Endothelial cell of umbilical vein (primary cell): Measurements from ENCODE around the gene R3HDM1. TPM values are rescaled to one million over a fixed set of nuclear protein-coding genes. Genes with fewer than 3 reads are reported as not detected.

Experiments used
- BruUV-seq: library from RNA; stranded (reverse); fragments of 400-500 nt; replicated peaks from 2 replicates; lab custom pipeline; 2021; lab: Mats Ljungman, UMichigan
- CTCF ChIA-PET: fragments of 300-600, 350-600 bp; sonication (Branson Sonifier 250); formaldehyde crosslinking; loops from one replicate; lab custom pipeline; 2021; ENCODE audit warnings: antibody characterized with exemption, inconsistent platforms; lab: Charles Lee
- POLR2A ChIA-PET: fragments of 300-600, 350-600 bp; sonication (Branson Sonifier 250); formaldehyde crosslinking; loops from one replicate; lab custom pipeline; 2021; ENCODE audit warnings: antibody characterized with exemption, inconsistent platforms; lab: Charles Lee
- DNase-seq: peaks from one replicate; pipeline ENCODE4 v3.0.0-alpha.2; 2011; ENCODE audit warnings: low read depth, low spot score
- FAIRE-seq: peaks from 2 replicates; lab custom pipeline; 2011; peaks lifted over from hg19 to GRCh38; lab: Jason Lieb, UNC
- H2AFZ ChIP-seq: 2 replicates; pipeline ENCODE4 v1.6.0; 2012; ENCODE audit warnings: low read depth, low read length, control low read depth, inconsistent platforms
- H3K27ac ChIP-seq: 2 replicates; pipeline ENCODE4 v1.5.1; 2011; ENCODE audit warnings: low read depth, mild to moderate bottlenecking, control low read depth, low read length, moderate library complexity; ENCODE audit not compliant: insufficient read depth
- H3K27me3 ChIP-seq, 2 experiments: 2 replicates each; pipeline versions ENCODE4 v1.6.0 to v1.6.1; 2011; ENCODE audit warnings: low read length in 2 of 2, mixed read lengths in 1 of 2; ENCODE audit not compliant: control insufficient read depth in 2 of 2, insufficient read depth in 2 of 2
- H3K36me3 ChIP-seq, 2 experiments: 2 replicates in 1 of 2; 3 replicates in 1 of 2; pipeline ENCODE4 v1.5.1; 2011; ENCODE audit warnings: low read length in 2 of 2, mild to moderate bottlenecking in 1 of 2, moderate library complexity in 1 of 2; ENCODE audit not compliant: control insufficient read depth in 2 of 2, insufficient read depth in 2 of 2; ENCODE audit errors: extremely low read depth in 1 of 2
- H3K4me1 ChIP-seq: 3 replicates; pipeline ENCODE4 v1.5.1; 2011; ENCODE audit warnings: mild to moderate bottlenecking, low read length; ENCODE audit not compliant: control insufficient read depth, insufficient read depth; ENCODE audit errors: extremely low read depth
- H3K4me2 ChIP-seq: 2 replicates; pipeline ENCODE4 v1.6.1; 2011; ENCODE audit warnings: low read length, control low read depth, mixed read lengths; ENCODE audit not compliant: insufficient read depth
- H3K4me3 ChIP-seq, 3 experiments: fragments of 200-600 bp in 1 of 3; sonication (generic), shearing (Covaris generic) in 1 of 3; replicated peaks in 1 of 3; 2 replicates each; pipeline ENCODE4 v1.5.1; 2011 to 2016; ENCODE audit warnings: control low read depth in 3 of 3, low read length in 3 of 3, mild to moderate bottlenecking in 2 of 3, inconsistent platforms in 1 of 3, low read depth in 1 of 3, moderate library complexity in 1 of 3; ENCODE audit not compliant: insufficient read depth in 1 of 3
- H3K79me2 ChIP-seq: 2 replicates; pipeline ENCODE4 v1.6.0; 2012; ENCODE audit warnings: low read length, inconsistent platforms; ENCODE audit not compliant: control insufficient read depth, insufficient read depth
- H3K9ac ChIP-seq: replicated peaks from 2 replicates; pipeline ENCODE3; 2011; ENCODE audit warnings: low read length, control low read depth; ENCODE audit not compliant: insufficient read depth; ENCODE audit errors: extremely low read depth
- H3K9me1 ChIP-seq: replicated peaks from 3 replicates; pipeline ENCODE4 v1.6.0; 2011; ENCODE audit warnings: mild to moderate bottlenecking, low read length; ENCODE audit not compliant: control insufficient read depth, insufficient read depth; ENCODE audit errors: extremely low read depth
- H3K9me3 ChIP-seq: replicated peaks from 2 replicates; pipeline ENCODE4 v1.5.1; 2012; ENCODE audit warnings: low read length, inconsistent platforms; ENCODE audit not compliant: control insufficient read depth, insufficient read depth
- H4K20me1 ChIP-seq: replicated peaks from 2 replicates; pipeline ENCODE3; 2011; ENCODE audit warnings: mild to moderate bottlenecking, low read length; ENCODE audit not compliant: control insufficient read depth, insufficient read depth; ENCODE audit errors: extremely low read depth
- EZH2 ChIP-seq: IDR thresholded peaks from 2 replicates; pipeline ENCODE4 v1.6.1; 2012; ENCODE audit warnings: borderline replicate concordance, low read depth, mild to moderate bottlenecking, moderate library complexity, low read length, inconsistent platforms; ENCODE audit not compliant: severe bottlenecking
- FOS ChIP-seq: IDR thresholded peaks from 2 replicates; pipeline ENCODE4 v1.6.1; 2011; ENCODE audit warnings: mild to moderate bottlenecking, low read length, moderate library complexity, borderline replicate concordance; ENCODE audit not compliant: insufficient read depth
- JUN ChIP-seq: IDR thresholded peaks from 2 replicates; pipeline ENCODE4 v1.6.1; 2011; ENCODE audit warnings: borderline replicate concordance, low read depth; ENCODE audit not compliant: insufficient read length, insufficient read depth
- MYC ChIP-seq: IDR thresholded peaks from one replicate; pipeline ENCODE4 v1.6.1; 2011; ENCODE audit warnings: mild to moderate bottlenecking, low read depth, low read length
- POLR2A ChIP-seq: IDR thresholded peaks from 2 replicates; pipeline ENCODE4 v1.6.1; 2012; ENCODE audit warnings: low read depth, mild to moderate bottlenecking, control low read depth, low read length
- dilution Hi-C: fragments of 300-500 bp; cut with MboI; formaldehyde crosslinking; loops from one replicate; pipeline ENCODE4 v1.15.0; 2019; ENCODE audit warnings: low sequenced_read_pairs; ENCODE audit not compliant: extremely low pct_ligation_motif_present
- intact Hi-C: fragments of 100-400 bp; cut with micrococcal nuclease; formaldehyde crosslinking; loops from one replicate; pipeline ENCODE4 v1.10.0; 2022
- polyA plus RNA-seq, 4 experiments: library from polyadenylated mRNA; depleted of rRNA in 3 of 4; stranded (reverse) in 3 of 4; unstranded in 1 of 4; fragments of >200 nt; gene quantifications; 2 replicates each; pipeline versions ENCODE4 v1.2.1 to v1.2.3, GENCODE V29; 2011 to 2012; ENCODE audit warnings: missing spikeins in 1 of 4
- total RNA-seq: library from RNA; stranded (reverse); gene quantifications from 2 replicates; pipeline ENCODE4 v1.2.3, GENCODE V29; 2021
- TF ChIP-seq, protein P1 (sequence below): IDR thresholded peaks from 2 replicates; pipeline ENCODE4 v1.6.1; 2011; ENCODE audit not compliant: insufficient read depth, insufficient read length

The R3HDM1 gene
- total and polyA plus RNA-seq, 2 donors (not counting 3 experiments of a cell fraction or from before 2014, with no cell fraction given) = 36.6 to 61.8 TPM

DNA sequence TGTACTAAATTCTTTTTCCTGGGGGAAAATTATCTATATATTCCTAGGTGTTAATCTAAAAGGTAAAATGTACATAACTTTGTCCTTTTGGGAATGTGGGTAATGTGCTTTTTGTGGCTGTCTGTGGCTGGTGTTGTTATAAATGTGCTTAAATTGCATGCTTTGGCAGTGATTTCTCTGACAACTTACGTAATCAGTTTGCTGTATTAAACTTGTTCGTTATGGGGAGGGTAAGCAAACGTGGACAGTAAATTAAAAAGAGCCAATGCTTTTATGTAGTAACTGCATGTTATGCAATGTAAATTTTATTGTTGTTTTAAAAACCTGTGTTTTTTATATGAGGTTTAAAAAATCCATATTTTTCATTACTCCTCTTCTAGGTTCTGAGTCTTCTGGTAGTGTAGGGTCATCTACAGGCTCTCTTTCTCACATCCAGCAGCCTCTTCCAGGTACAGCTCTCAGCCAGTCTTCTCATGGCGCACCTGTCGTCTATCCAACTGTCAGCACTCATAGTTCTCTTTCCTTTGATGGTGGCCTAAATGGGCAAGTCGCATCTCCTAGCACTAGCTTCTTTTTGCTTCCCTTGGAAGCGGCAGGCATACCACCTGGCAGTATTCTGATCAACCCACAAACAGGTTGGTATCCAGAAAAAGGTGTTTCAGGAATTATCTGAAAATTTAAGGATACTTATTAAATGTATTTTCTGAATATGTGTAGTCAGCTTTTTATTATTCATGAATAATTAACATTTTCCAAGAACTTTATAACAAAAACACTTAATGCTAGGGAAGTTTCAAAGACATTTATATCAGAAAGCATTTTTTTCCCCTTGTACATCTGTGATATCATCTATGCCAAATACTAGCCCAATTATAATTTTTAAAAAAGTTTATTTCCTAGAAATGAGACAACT lies 110.1 kb downstream of the R3HDM1 start:
- H3K27ac ChIP-seq = no peak overlapping the region
- ChIA-PET CTCF (interaction anchor here (1.2 kb wide), 1 partner anchor 9 kb away, joined by 3 read pairs; no protein-coding TSS in a partner anchor), POLR2A (no interaction called here)
- no TSS peak for BruUV-seq
- H3K4me3 ChIP-seq = no peak overlapping the region
- peaks cover 7 to 10% of the 10 kb centered on the region in 2 experiments for H3K36me3 ChIP-seq
- no peaks in the 10 kb centered on the region for H3K4me1 ChIP-seq
- intact Hi-C loops (no loop called here), dilution Hi-C loops (no loop called here)
- DNase-seq (no peak), FAIRE-seq (no peak)
- H3K4me2 ChIP-seq = no peak overlapping the region
- no peaks in the 10 kb centered on the region for H3K27me3 ChIP-seq
- TF ChIP-seq FOS (no peak), JUN (no peak), EZH2 (no peak), MYC (no peak), POLR2A (no peak)
- TF ChIP-seq, protein P1, sequence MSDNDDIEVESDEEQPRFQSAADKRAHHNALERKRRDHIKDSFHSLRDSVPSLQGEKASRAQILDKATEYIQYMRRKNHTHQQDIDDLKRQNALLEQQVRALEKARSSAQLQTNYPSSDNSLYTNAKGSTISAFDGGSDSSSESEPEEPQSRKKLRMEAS = no peak
- H4K20me1 ChIP-seq = no peaks in the 10 kb centered on the region
- H3K9me1 ChIP-seq = no peaks in the 10 kb centered on the region
- no peaks in the 10 kb centered on the region for H3K9me3 ChIP-seq
- H3K9ac ChIP-seq = no peak overlapping the region
- H3K79me2 ChIP-seq = no peaks in the 10 kb centered on the region
- H2AFZ ChIP-seq = no peak overlapping the region
